H1 (cell line): Measurements from ENCODE around the gene DPYSL4. TPM values are rescaled to one million over a fixed set of nuclear protein-coding genes. Genes with fewer than 3 reads are reported as not detected.

ENCODE experiments used
- BACH1 ChIP-seq: IDR thresholded peaks from 2 replicates; pipeline ENCODE4 v1.6.1; 2012; ENCODE audit warnings: low read length, improper control_type of control experiment
- SIRT6 ChIP-seq: IDR thresholded peaks from one replicate; pipeline ENCODE4 v1.7.1; 2012; ENCODE audit warnings: low read length, inconsistent platforms
- TCF12 ChIP-seq: IDR thresholded peaks from 2 replicates; pipeline ENCODE4 v1.6.1; 2011; ENCODE audit warnings: low read depth, mild to moderate bottlenecking, low read length
- polyA plus RNA-seq, 7 experiments: library from polyadenylated mRNA; depleted of rRNA in 3 of 7; stranded (reverse) in 5 of 7; unstranded in 2 of 7; fragments of >200 nt in 5 of 7; fragments of 200-250 nt in 2 of 7; gene quantifications; 1 replicate in 5 of 7; 2 replicates in 1 of 7; 4 replicates in 1 of 7; pipeline versions ENCODE4 v1.2.1 to v1.2.3, GENCODE V29; 2011 to 2013; ENCODE audit warnings: missing spikeins in 2 of 7, mixed read lengths in 2 of 7
- total RNA-seq: library from RNA; stranded (reverse); fragmentation: NEBNext Ultra II Directional; extraction: Animal tissue kit (Norgen Biotek cat#: 25700); gene quantifications from 2 replicates; pipeline ENCODE4 v1.2.1, GENCODE V29; 2021
- TF ChIP-seq, protein P1 (sequence below), 3 experiments: IDR thresholded peaks; 1 replicate in 2 of 3; 2 replicates in 1 of 3; pipeline versions ENCODE4 v1.5.1 to v1.6.1; 2011; ENCODE audit warnings: low read length in 3 of 3, mild to moderate bottlenecking in 3 of 3, inconsistent platforms in 2 of 3, low read depth in 1 of 3, moderate library complexity in 1 of 3; ENCODE audit not compliant: insufficient read depth in 1 of 3; ENCODE audit errors: control extremely low read depth in 1 of 3
- TF ChIP-seq, protein P2 (sequence below): IDR thresholded peaks from 2 replicates; pipeline ENCODE4 v1.6.1; 2012; ENCODE audit warnings: low read length, inconsistent platforms

Gene DPYSL4
- total and polyA plus RNA-seq, 2 of the 8 experiments (the other 6 are each of a cell fraction or from before 2014, with no cell fraction given): 12.9 to 15.2 TPM

DNA sequence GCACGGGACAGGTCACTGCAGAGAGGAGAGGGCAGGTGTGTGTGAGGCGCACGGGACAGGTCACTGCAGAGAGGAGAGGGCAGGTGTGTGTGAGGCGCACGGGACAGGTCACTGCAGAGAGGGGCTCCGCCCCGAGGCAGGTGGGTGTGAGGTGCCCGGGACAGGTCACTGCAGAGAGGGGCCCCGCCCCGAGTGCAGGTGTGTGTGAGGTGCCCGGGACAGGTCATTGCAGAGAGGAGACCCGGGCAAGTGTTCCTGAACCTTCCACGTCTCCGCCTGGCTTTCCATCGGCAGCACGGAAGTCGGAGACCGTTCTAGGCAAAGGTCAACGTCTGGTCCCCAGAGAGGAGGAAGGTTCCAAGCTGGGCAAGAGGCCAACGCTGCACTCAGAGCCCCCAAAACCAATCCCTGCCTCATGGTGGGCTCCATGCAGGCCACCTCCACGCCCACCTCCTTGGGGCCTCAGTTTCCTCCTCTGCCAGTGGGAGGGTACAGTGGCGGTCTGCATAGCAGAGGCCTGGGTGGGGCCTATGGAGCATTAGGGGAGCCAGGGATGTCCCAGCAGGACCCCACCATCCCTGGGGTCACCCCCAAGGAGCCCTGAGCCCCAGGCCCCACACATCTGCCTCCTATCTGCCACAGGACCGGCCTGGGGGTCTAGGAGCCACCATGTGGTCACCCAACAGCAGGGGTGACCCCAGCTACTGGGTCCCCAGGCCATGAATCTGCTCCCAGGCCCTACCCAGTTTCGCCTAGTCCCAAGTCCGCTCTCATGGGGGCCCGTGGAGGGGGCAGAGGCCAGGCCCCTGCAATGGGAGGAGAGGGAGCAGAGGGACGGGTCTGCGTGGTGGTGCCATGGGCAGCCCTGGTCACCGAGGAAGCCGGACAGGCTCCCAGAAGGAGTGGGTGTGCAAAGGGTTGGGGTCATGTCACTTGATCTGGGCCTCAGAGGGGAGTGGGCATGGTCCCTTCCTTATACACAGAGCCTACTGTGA lies 64.0 kb downstream of the DPYSL4 start (continued):
- TF ChIP-seq, protein P1, sequence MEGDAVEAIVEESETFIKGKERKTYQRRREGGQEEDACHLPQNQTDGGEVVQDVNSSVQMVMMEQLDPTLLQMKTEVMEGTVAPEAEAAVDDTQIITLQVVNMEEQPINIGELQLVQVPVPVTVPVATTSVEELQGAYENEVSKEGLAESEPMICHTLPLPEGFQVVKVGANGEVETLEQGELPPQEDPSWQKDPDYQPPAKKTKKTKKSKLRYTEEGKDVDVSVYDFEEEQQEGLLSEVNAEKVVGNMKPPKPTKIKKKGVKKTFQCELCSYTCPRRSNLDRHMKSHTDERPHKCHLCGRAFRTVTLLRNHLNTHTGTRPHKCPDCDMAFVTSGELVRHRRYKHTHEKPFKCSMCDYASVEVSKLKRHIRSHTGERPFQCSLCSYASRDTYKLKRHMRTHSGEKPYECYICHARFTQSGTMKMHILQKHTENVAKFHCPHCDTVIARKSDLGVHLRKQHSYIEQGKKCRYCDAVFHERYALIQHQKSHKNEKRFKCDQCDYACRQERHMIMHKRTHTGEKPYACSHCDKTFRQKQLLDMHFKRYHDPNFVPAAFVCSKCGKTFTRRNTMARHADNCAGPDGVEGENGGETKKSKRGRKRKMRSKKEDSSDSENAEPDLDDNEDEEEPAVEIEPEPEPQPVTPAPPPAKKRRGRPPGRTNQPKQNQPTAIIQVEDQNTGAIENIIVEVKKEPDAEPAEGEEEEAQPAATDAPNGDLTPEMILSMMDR (IDR thresholded peaks at IDR 0.05; ENCODE audit: control extremely low read depth in 1 of 3, insufficient read depth in 1 of 3, low read depth in 1 of 3, low read length in 3 of 3): no peak
- TF ChIP-seq, protein P2, sequence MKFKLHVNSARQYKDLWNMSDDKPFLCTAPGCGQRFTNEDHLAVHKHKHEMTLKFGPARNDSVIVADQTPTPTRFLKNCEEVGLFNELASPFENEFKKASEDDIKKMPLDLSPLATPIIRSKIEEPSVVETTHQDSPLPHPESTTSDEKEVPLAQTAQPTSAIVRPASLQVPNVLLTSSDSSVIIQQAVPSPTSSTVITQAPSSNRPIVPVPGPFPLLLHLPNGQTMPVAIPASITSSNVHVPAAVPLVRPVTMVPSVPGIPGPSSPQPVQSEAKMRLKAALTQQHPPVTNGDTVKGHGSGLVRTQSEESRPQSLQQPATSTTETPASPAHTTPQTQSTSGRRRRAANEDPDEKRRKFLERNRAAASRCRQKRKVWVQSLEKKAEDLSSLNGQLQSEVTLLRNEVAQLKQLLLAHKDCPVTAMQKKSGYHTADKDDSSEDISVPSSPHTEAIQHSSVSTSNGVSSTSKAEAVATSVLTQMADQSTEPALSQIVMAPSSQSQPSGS: no peak
- no peak for TF ChIP-seq SIRT6
- TF ChIP-seq TCF12: no peak
- no peak for TF ChIP-seq BACH1
